HG03354 (cell line): Measurements from ENCODE around the gene ARF1.
"Not testable (repeated sequence)": the region's sequence is repeated elsewhere in the genome, so short reads cannot be mapped to it uniquely, and the experiment has no call there.

Experiments used
- ATAC-seq: cut with Tn5 transposase; IDR thresholded peaks from one replicate; pipeline ENCODE4 v1.9.1; 2021; ENCODE audit warnings: mild to moderate bottlenecking; ENCODE audit not compliant: unreplicated experiment, poor library complexity, severe bottlenecking

Gene ARF1

DNA sequence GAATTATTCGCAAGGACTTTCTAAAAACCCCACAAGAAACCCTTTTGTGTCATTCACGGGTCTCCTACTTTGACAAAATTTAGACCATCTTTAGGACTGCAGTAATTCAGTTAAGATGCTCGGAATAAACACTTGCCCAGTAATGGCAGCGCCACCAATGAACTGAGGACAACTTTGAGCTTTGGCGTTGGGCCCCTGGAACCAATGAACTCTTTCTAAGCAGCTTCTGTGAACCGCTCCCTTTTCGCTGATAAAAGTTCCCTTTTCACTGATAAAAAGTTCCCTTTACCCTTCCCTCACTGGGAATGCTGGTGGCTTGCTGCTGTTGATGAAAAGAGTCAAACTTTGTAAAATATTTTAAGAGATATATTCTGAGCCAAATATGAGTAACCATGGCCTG, 28.0 kb downstream of the ARF1 start:
- ATAC-seq: no peak

DNA sequence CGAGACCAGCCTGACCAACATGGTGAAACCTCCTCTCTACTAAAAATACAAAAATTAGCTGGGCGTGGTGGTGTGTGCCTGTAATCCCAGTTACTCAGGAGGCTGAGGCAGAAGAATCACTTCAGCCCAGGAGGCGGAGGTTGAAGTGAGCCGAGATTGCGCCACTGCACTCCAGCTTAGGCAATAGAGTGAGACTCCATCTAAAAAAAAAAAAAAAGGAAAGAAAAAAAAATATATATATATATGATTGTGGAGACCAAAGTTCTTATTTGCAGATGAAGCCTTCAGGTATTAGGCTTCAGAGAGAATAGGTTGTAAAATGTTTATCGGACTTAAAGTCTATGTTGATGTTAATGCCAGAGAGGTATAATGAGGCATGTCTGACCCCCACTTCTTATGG, 28.8 kb downstream of the ARF1 start:
- ATAC-seq: not testable (repeated sequence)

- ATAC-seq: no peak
These were observed 29.7 kb downstream of the ARF1 start for GRCh38 chr1:228112167-228112566.

GRCh38 chr1:228112617-228113016, 30.1 kb downstream of the ARF1 start:
- ATAC-seq: no peak

GRCh38 chr1:228114827-228115226, 32.3 kb downstream of the ARF1 start:
- no peak for ATAC-seq

DNA sequence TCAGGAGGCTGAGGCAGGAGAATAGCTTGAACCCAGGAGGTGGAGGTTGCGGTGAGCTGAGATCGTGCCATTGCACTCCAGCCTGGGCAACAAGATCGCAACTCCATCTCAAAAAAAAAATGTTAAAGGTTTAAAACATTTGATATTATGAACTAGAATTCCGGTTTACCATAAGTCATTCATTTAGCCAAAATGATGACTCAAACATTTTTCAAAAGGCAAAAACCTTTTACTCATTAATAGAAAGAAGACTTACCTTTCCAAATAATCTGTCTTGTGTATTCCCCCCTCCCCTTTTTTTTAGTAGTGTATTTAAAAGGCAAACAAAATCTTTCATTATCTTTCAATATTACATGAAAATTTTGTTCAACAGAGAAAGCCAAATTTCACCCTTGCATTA, 34.8 kb downstream of the ARF1 start:
- ATAC-seq: no peak

DNA sequence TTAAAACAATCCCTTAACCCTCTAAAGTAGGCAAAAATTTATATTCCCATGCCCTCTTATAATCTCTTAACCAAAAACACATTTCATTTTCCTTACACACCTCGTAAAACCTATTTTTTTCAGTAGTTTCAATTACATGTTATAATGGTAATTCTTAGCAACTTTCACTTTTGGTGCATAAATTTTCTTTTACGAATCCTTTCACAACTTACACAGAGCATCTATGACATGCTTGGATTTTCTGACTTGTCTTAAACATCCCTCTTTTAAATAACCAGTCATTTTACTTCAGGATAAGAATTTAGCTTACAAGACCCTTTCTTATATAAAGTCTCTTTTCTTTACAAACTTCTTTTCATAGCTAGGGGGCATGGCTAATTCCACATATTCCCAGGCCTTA, 35.5 kb downstream of the ARF1 start:
- no peak for ATAC-seq

DNA sequence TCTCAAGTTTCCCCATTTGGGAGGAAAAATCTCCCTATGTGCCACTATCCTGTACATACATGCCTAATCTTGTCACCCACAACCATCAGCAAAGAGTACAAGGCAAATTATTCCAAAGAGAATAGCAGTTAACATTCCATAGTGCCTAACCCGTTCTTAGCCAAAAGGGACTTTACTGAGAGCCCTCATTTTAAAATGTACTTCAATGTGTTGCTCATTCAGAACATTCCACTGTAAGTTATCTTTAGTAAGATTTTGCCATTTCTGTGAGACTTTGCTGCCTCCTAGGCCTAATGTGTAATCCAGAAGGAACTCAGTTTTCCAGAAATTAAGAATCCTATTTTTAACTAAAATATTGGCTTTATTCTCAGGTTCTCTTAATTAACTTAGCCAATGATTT, 37.8 kb downstream of the ARF1 start:
- no peak for ATAC-seq

- no peak for ATAC-seq
These were observed 38.5 kb downstream of the ARF1 start for GRCh38 chr1:228120857-228121489.

DNA sequence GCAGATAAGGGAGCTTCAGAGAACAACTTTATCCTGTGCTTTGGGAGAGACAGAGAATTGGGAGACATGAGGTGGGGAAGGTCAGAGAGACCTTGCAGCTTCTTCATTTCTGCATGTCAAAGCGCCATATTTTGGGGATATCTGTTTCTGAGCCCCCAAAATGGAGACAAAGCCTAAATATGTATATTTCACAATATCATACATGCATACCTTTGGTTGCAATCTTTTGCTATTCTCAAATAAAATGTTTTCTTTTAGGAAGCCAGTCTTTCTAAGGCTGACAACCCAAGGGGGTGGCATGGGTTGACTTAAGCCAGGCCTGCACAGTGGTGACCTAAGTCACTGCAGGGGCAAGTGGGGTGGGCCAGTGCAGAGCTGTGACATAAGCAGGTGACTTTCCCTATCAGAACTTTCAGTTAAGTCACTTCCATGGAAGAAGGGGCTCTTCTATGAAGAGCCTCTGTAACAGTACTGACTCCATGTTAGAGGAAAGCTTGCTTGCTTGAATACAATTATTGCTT, 40.5 kb downstream of the ARF1 start:
- no peak for ATAC-seq

GRCh38 chr1:228123505-228123904, 41.0 kb downstream of the ARF1 start:
- no peak for ATAC-seq

DNA sequence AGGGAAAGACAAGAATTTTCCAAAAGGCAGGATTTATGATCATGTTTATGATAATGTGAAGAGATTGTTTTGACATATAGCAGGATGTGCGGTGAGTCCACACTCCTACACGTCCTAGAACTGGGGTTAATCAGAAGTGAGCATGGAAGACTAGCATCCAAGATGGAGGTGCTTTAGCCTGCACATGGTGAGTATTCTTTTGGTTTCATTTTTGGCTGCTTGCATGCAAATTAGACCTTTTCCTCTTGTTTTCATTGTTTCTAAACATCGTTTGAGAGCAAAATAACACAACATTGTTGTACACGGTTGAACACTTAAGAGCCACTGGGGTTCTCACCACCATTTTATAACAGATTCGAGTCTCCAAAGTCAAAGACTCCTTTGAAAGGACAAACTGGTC, 42.7 kb downstream of the ARF1 start:
- no peak for ATAC-seq

DNA sequence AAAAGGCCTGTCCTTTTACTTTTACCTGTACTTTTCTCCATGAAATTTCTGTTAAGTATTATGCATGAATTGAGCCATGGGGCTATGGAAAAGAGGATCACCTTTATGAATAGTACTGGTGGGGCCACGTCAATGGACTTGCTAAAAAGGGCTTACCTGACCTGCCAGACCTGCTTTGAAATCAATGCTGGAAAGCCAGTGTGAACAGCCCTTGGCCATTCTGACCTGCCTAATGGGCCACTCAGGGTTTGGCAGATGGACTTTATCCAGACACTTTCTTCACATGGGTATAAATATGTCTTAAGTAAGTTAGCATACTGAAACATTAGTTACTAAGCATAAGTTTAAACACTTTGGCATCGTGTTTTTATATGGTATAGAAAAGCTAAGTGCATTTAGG, 49.3 kb downstream of the ARF1 start:
- ATAC-seq: no peak

- ATAC-seq: no peak
These were observed 52.1 kb downstream of the ARF1 start for GRCh38 chr1:228134591-228134990.

- ATAC-seq: no peak
These were observed 54.4 kb downstream of the ARF1 start for GRCh38 chr1:228136901-228137300.

DNA sequence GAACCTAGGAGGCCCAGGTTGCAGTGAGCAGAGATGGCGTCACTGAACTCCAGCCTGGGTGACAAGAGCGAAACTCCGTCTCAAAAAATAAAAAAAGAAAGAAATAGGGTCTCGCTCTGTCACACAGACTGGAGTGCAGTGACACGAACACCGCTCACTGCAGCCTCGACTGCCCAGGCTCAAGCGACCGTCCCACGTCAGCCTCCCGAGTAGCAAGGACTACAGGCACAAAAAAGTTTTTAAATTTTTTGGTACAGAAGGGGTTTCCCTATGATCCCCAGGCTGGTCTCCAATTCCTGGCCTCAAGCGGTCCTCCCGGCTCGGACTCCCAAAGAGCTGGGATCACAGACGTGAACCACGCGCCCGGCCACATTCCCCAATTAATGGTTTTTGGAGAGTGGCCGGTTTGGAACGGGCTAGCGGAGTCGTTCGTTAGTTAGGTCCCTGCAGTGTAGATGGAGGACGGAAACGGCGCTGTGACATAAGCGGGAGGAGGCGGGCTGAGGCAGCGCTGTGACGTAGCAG, 57.0 kb downstream of the ARF1 start:
- ATAC-seq: no peak

GRCh38 chr1:228139931-228140723, 57.6 kb downstream of the ARF1 start, which contains the start of gene GUK1:
GUK1 (plus strand) TSS chr1:228140279; CDS start chr1:228140303, 24 bp downstream.
- peak; percentile 89 for ATAC-seq

- no peak for ATAC-seq
These were observed 58.3 kb downstream of the ARF1 start for GRCh38 chr1:228140724-228141225.

GRCh38 chr1:228141226-228142044, 58.9 kb downstream of the ARF1 start:
- no peak for ATAC-seq

GRCh38 chr1:228142155-228142691, 59.7 kb downstream of the ARF1 start:
- no peak for ATAC-seq
